ENCODE results near the gene IPO13.

Gene IPO13

DNA sequence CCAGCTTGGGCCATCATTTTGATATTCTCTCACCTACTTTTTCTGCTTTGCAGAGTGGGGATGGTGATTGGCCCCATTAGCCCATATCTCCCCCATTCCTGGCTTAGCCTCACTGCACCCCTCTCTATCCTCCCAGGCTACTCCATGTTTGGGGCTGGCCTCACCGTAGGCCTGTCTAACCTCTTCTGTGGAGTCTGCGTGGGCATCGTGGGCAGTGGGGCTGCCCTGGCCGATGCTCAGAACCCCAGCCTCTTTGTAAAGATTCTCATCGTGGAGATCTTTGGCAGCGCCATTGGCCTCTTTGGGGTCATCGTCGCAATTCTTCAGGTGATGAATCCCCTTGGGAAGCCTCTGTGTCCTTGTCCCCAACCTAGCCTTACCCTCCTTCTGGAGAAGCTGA, 30.1 kb downstream of the IPO13 start:
- peaks cover 7% of the 10 kb centered on the region for H3K4me1 ChIP-seq (ENCODE audit: control insufficient read depth, insufficient read depth, low read length, poor library complexity, severe bottlenecking)

DNA sequence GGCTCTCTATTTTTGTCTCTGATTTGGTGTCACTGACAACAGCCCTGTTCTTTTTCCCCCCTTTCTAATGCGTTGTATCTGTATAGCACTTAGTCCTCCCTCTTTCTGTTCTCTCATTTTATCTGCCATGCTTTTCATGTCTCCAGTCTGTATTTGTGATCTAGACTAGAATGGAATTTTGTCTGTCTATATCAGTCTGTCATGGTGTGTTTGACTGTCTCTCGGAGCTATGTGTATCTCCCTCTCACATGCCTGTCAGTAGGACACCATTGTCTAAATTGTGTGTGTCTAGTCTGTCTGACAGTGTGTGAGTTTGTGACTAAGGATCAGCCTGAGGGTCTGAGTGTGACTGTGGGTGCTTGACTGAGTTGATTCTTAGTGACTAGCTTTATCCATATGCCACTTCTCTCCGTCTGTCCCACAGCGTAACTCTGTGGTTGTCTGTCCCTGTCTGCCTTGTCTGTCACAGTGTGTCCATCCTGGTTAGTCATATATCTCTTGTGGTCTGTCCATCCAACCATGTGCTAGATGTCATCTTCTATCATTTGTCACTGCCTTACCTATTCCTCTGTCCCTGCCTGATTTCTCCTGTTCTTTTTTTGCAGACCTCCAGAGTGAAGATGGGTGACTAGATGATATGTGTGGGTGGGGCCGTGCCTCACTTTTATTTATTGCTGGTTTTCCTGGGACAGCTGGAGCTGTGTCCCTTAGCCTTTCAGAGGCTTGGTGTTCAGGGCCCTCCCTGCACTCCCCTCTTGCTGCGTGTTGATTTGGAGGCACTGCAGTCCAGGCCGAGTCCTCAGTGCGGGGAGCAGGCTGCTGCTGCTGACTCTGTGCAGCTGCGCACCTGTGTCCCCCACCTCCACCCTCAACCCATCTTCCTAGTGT, 30.9 kb downstream of the IPO13 start:
- no peaks in the 10 kb centered on the region for H3K9me3 ChIP-seq (ENCODE audit: control insufficient read depth, low read length)
- WGBS, 2 experiments (ENCODE audit: insufficient coverage in 2 of 2): 94 to 95% methylated on average over 4 to 5 of the region's 9 CpGs
- peaks cover 7% of the 10 kb centered on the region for H3K4me1 ChIP-seq (ENCODE audit: control insufficient read depth, insufficient read depth, low read length, poor library complexity, severe bottlenecking)
- no peak overlapping the region for H3K4me3 ChIP-seq (ENCODE audit: extremely low read depth, insufficient read depth, low read length, poor library complexity, severe bottlenecking)
- peaks cover 52% of the 10 kb centered on the region for H3K36me3 ChIP-seq (ENCODE audit: control insufficient read depth, insufficient read depth, low read length)
- H3K27ac ChIP-seq (ENCODE audit: low read depth, low read length, severe bottlenecking): no peak overlapping the region

More for the DNA sequence above, 30.1 kb downstream of the IPO13 start:
- no peaks in the 10 kb centered on the region for H3K9me3 ChIP-seq (ENCODE audit: control insufficient read depth, low read length)
- no peak overlapping the region for H3K4me3 ChIP-seq (ENCODE audit: extremely low read depth, insufficient read depth, low read length, poor library complexity, severe bottlenecking)
- H3K27ac ChIP-seq (ENCODE audit: low read depth, low read length, severe bottlenecking): no peak overlapping the region
- peaks cover 52% of the 10 kb centered on the region for H3K36me3 ChIP-seq (ENCODE audit: control insufficient read depth, insufficient read depth, low read length)
- 94 to 98% methylated on average over 8 of the region's 8 CpGs for WGBS, 2 experiments (ENCODE audit: insufficient coverage in 2 of 2)

DNA sequence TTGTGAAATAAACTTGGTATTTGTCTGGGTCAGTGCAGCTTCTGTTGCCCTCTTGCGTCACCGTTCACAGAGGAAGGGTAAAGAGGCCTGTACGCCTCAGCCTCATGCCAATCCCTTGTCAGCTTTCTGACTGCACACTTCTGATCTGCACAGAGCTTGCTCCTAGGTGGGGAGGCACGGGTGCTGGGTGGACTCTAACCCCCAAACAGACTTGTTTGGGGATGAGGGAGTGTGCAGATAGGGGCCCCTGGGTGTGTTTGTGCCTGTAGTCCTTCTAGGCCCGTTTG, 31.5 kb downstream of the IPO13 start:
- no peak overlapping the region for H3K27ac ChIP-seq (ENCODE audit: low read depth, low read length, severe bottlenecking)
- H3K36me3 ChIP-seq (ENCODE audit: control insufficient read depth, insufficient read depth, low read length): peaks cover 52% of the 10 kb centered on the region
- peaks cover 7% of the 10 kb centered on the region for H3K4me1 ChIP-seq (ENCODE audit: control insufficient read depth, insufficient read depth, low read length, poor library complexity, severe bottlenecking)
- 84 to 89% methylated on average over 3 to 4 of the region's 5 CpGs for WGBS, 2 experiments (ENCODE audit: insufficient coverage in 2 of 2)
- H3K9me3 ChIP-seq (ENCODE audit: control insufficient read depth, low read length): no peaks in the 10 kb centered on the region
- peak overlapping the region; percentile 55 for H3K4me3 ChIP-seq (ENCODE audit: extremely low read depth, insufficient read depth, low read length, poor library complexity, severe bottlenecking)

DNA sequence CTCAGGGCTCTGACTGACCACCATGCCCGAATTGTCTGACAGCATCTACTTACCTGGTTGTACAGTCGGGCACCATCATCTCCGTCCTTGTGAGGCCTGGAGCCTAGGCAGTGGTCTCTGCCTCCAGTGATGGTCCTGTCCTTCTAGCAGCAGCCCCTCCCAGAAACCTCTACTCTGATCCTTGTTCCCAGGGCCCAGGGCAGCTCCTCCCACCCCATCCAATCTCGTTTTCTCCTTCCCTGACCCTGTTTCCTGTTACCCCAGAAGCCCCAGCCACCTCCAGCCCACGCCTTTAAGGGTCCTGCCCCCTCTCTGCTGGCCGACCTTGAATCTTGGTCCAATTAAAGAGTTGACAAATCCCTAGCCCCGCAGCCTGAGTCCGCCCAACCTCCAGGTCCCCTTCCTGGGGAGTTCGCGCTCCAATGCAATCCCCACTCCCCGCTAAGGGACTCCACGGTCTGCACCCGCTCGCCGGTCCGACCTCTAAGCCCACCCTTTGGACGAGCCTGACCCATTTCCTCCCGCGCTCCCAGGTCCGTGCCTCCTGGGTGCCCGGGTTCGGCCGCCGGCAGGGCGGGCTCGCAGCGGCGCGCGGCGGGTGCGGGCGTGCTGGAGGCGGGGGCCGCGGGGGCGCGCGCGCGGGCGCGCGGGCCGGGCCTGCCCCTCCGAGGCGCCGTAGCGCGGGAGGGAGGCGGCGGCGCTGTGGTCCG, 32.0 kb downstream of the IPO13 start, which contains the start of gene B4GALT2:
TSS of gene B4GALT2 (plus strand) at position 660 of the 710 bp plus-strand sequence. CDS start 1,951 bp downstream, outside the sequence.
- peaks cover 7% of the 10 kb centered on the region for H3K4me1 ChIP-seq (ENCODE audit: control insufficient read depth, insufficient read depth, low read length, poor library complexity, severe bottlenecking)
- H3K36me3 ChIP-seq (ENCODE audit: control insufficient read depth, insufficient read depth, low read length): peaks cover 53% of the 10 kb centered on the region
- peak within 1 kb of the TSS; percentile 58 for H3K4me3 ChIP-seq (ENCODE audit: extremely low read depth, insufficient read depth, low read length, poor library complexity, severe bottlenecking)
- no peaks in the 10 kb centered on the region for H3K9me3 ChIP-seq (ENCODE audit: control insufficient read depth, low read length)
- WGBS, 2 experiments (ENCODE audit: insufficient coverage in 2 of 2): 4 to 5% methylated on average over 27 to 49 of the region's 54 CpGs
- H3K27ac ChIP-seq (ENCODE audit: low read depth, low read length, severe bottlenecking): peak within 1 kb of the TSS; percentile 49

DNA sequence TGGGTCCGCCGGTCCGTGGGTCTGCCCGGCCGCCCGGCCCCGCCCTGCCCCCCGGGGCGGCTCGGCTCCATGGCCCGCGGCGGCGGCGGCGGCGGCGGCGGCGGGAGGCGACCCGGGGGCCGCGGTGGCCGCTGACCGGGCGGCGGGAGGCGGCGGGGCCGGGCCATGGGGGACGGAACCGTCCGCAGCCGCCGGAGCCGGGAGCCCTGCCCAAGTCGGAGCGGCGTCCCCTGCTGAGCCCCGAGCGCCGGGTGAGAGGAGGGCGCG, 32.4 kb downstream of the IPO13 start:
- Histone ChIP-seq H3K4me1 (ENCODE audit: control insufficient read depth, insufficient read depth, low read length, poor library complexity, severe bottlenecking) (peaks cover 7% of the 10 kb centered on the region), H3K4me3 (ENCODE audit: extremely low read depth, insufficient read depth, low read length, poor library complexity, severe bottlenecking) (peak overlapping the region; percentile 58), H3K9me3 (ENCODE audit: control insufficient read depth, low read length) (no peaks in the 10 kb centered on the region), H3K36me3 (ENCODE audit: control insufficient read depth, insufficient read depth, low read length) (peaks cover 58% of the 10 kb centered on the region), H3K27ac (ENCODE audit: low read depth, low read length, severe bottlenecking) (peak overlapping the region; percentile 49)
- 0% methylated on average over 25 to 30 of the region's 45 CpGs for WGBS, 2 experiments (ENCODE audit: insufficient coverage in 2 of 2)

DNA sequence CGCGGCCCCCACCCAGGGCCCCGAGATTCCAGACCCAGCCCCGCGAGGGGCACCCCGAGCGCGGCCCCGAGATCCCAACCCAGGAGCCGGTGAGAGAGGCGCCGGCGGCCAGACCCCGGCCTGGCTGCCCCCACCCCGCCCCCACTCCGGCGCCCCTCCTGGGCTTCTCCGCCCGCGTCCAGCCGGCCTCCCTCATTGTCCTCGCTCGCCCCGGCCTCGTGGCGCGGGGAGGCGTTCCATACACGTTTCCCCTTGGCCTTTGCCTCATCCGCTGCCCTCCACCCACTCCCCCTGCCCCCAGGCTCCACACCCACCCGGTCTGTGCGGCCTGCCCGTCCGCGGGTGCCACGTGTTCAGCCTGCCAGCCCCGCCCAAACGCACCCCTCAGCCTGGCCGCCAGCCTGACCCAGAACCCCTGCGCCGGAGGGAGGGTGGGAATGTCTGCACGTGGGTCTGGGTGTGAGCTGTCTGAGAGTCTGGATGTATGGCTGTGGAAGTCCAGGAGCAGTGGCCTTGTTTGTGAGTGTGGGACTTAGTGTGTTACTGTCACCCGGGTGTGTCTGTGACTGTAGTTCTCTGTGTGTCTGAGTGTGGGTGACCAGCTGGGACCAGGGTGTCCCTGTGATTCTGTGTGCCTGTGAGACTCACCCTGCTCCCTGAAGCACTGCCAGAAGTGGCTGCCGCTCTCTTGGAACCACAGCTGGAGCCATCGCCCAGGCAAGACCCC, 32.9 kb downstream of the IPO13 start:
- Histone ChIP-seq H3K9me3 (ENCODE audit: control insufficient read depth, low read length) (no peaks in the 10 kb centered on the region), H3K36me3 (ENCODE audit: control insufficient read depth, insufficient read depth, low read length) (peaks cover 63% of the 10 kb centered on the region), H3K4me3 (ENCODE audit: extremely low read depth, insufficient read depth, low read length, poor library complexity, severe bottlenecking) (peak overlapping the region; percentile 58), H3K4me1 (ENCODE audit: control insufficient read depth, insufficient read depth, low read length, poor library complexity, severe bottlenecking) (peaks cover 7% of the 10 kb centered on the region), H3K27ac (ENCODE audit: low read depth, low read length, severe bottlenecking) (peak overlapping the region; percentile 49)
- 9 to 10% methylated on average over 13 to 16 of the region's 45 CpGs for WGBS, 2 experiments (ENCODE audit: insufficient coverage in 2 of 2)

DNA sequence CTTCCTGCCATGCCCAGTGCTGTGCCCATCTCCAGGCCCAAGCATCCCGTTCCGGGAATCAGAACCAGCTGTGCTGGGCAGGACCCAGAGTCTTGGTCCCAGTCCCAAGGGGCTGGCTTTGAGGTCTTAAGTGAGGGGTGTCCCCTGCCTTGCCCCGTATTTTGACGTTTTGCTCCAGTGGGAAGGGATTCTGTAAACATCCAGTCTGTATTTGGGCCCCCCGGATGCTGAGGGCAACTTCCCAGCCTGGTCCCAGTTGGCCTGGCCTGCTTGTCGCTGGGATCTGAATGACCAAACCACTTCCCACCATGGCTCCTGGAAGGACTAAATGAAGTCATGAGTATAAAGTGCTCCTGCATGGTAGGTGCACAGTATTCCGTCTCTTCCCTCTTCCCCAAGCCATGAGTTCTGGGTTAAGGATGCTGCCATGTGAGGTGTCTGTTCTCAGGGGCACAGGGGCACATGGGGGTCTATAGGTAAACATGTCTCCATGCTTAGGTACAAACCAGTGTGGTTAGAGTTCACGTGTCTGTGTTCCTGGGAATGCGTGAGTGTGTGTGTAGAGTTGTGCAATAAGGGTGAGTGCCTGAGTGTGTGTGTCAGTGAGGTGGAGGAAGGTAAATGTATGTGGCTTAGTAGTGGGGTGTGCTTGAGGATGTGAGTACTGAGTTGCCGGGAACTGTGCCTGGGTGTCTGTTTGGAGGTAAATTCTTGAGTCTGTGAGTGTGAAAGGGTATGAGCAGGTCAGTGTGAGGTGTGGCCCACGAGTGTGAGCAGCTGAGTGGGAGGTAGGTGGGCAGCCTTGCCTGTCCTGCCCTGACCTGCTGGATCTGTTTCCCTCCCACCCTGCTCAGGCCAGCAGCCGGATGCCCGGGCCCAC, 33.7 kb downstream of the IPO13 start:
- H3K4me1 ChIP-seq (ENCODE audit: control insufficient read depth, insufficient read depth, low read length, poor library complexity, severe bottlenecking): peaks cover 7% of the 10 kb centered on the region
- H3K9me3 ChIP-seq (ENCODE audit: control insufficient read depth, low read length): no peaks in the 10 kb centered on the region
- H3K36me3 ChIP-seq (ENCODE audit: control insufficient read depth, insufficient read depth, low read length): peaks cover 69% of the 10 kb centered on the region
- peak overlapping the region; percentile 49 for H3K27ac ChIP-seq (ENCODE audit: low read depth, low read length, severe bottlenecking)
- 79 to 84% methylated on average over 10 to 12 of the region's 13 CpGs for WGBS, 2 experiments (ENCODE audit: insufficient coverage in 2 of 2)
- peak overlapping the region; percentile 58 for H3K4me3 ChIP-seq (ENCODE audit: extremely low read depth, insufficient read depth, low read length, poor library complexity, severe bottlenecking)

DNA sequence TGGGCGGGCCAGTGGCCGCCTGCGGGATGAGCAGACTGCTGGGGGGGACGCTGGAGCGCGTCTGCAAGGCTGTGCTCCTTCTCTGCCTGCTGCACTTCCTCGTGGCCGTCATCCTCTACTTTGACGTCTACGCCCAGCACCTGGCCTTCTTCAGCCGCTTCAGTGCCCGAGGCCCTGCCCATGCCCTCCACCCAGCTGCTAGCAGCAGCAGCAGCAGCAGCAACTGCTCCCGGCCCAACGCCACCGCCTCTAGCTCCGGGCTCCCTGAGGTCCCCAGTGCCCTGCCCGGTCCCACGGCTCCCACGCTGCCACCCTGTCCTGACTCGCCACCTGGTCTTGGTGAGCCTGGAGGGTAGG, 34.4 kb downstream of the IPO13 start:
- H3K36me3 ChIP-seq (ENCODE audit: control insufficient read depth, insufficient read depth, low read length): peaks cover 75% of the 10 kb centered on the region
- H3K27ac ChIP-seq (ENCODE audit: low read depth, low read length, severe bottlenecking): no peak overlapping the region
- H3K9me3 ChIP-seq (ENCODE audit: control insufficient read depth, low read length): no peaks in the 10 kb centered on the region
- H3K4me3 ChIP-seq (ENCODE audit: extremely low read depth, insufficient read depth, low read length, poor library complexity, severe bottlenecking): no peak overlapping the region
- WGBS, 2 experiments (ENCODE audit: insufficient coverage in 2 of 2): 95 to 97% methylated on average over 16 of the region's 20 CpGs
- peaks cover 13% of the 10 kb centered on the region for H3K4me1 ChIP-seq (ENCODE audit: control insufficient read depth, insufficient read depth, low read length, poor library complexity, severe bottlenecking)

DNA sequence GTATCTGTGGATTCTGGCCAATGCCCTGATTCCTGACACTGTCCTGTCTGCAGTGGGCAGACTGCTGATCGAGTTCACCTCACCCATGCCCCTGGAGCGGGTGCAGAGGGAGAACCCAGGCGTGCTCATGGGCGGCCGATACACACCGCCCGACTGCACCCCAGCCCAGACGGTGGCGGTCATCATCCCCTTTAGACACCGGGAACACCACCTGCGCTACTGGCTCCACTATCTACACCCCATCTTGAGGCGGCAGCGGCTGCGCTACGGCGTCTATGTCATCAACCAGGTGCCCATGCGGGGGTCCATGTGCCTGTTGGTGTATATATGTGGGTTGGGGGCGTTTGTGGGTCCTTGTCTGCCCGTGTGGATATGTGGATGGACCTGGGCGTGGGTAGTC, 34.9 kb downstream of the IPO13 start:
- H3K4me1 ChIP-seq (ENCODE audit: control insufficient read depth, insufficient read depth, low read length, poor library complexity, severe bottlenecking): peaks cover 17% of the 10 kb centered on the region
- no peaks in the 10 kb centered on the region for H3K9me3 ChIP-seq (ENCODE audit: control insufficient read depth, low read length)
- WGBS, 2 experiments (ENCODE audit: insufficient coverage in 2 of 2): 98 to 100% methylated on average over 6 to 15 of the region's 20 CpGs
- no peak overlapping the region for H3K27ac ChIP-seq (ENCODE audit: low read depth, low read length, severe bottlenecking)
- no peak overlapping the region for H3K4me3 ChIP-seq (ENCODE audit: extremely low read depth, insufficient read depth, low read length, poor library complexity, severe bottlenecking)
- H3K36me3 ChIP-seq (ENCODE audit: control insufficient read depth, insufficient read depth, low read length): peaks cover 75% of the 10 kb centered on the region

DNA sequence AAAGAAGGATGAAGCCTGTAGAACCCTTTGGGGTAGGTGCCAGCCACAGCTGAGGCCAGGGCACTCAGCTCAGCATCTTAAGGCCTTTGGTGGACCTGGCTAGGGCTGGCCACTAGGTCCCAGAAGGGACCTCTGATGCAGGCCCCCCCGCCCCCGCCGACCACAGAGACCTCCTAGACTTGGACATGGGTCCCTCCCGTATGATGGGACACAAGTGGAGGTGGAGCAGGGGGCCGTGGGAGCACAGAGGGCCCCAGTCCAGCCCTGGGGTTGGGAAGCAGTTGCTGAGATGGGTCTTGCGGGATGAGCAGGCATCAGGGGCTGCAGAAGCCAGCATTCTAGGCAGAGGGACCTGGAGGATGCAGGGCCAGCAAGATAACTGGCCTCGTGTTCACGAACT, 35.5 kb downstream of the IPO13 start:
- peaks cover 21% of the 10 kb centered on the region for H3K4me1 ChIP-seq (ENCODE audit: control insufficient read depth, insufficient read depth, low read length, poor library complexity, severe bottlenecking)

More for the DNA sequence above, 35.5 kb downstream of the IPO13 start:
- no peaks in the 10 kb centered on the region for H3K9me3 ChIP-seq (ENCODE audit: control insufficient read depth, low read length)
- no peak overlapping the region for H3K4me3 ChIP-seq (ENCODE audit: extremely low read depth, insufficient read depth, low read length, poor library complexity, severe bottlenecking)
- peaks cover 70% of the 10 kb centered on the region for H3K36me3 ChIP-seq (ENCODE audit: control insufficient read depth, insufficient read depth, low read length)
- WGBS, 2 experiments (ENCODE audit: insufficient coverage in 2 of 2): 96 to 97% methylated on average over 6 to 8 of the region's 8 CpGs
- no peak overlapping the region for H3K27ac ChIP-seq (ENCODE audit: low read depth, low read length, severe bottlenecking)
